ENCODE data around the gene SLC19A2.

SLC19A2 gene

GRCh38 chr1:169475806-169476387, 9.8 kb downstream of the SLC19A2 start:
- DNase-seq (ENCODE audit: low spot score), result peak; percentile 42

- DNase-seq (ENCODE audit: low spot score), result no peak
Measured at GRCh38 chr1:169474302-169474995, 11.3 kb downstream of the SLC19A2 start.

DNA sequence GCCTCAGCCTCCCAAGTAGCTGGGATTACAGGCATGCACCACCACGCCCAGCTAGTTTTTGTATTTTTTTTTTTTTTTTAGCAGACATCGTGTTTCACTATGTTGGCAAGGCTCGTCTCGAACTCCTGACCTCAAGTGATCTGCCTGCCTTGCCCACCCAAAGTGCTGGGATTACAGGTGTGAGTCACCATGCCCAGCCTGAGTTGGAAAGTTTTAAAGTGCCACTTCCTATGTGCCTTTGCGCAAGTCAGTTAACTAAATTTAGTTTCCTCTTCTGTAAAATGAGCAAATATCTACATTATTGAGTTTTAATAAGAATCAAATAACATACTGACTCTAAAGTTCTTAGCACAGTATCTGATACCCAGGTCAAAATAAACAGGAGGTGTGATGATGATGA, 12.4 kb downstream of the SLC19A2 start:
- DNase-seq (ENCODE audit: low spot score), result no peak

GRCh38 chr1:169472738-169473137, 13.0 kb downstream of the SLC19A2 start:
- no peak for DNase-seq (ENCODE audit: low spot score)

DNA sequence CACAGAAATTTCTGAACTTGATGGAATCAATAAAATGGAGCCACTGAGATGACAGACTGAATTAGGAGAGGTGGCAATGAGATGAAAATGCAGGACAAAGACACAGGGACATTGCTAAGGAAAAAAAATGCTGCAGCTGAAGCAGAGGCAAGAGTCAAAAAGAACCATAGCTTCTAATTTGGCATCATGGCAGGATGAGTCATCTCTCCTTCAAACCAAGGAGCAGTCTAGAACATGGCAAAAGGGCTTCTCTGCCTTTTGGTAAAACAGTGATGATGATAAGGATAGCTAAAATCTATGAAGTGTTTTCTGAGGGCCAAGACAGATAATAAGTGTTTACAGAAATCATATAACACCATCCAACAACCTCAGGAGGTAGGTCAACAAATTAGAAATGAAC, 16.8 kb downstream of the SLC19A2 start:
- DNase-seq (ENCODE audit: low spot score), result no peak

- peak; percentile 43 for DNase-seq (ENCODE audit: low spot score)
Measured at GRCh38 chr1:169466259-169467230, 19.2 kb downstream of the SLC19A2 start.

GRCh38 chr1:169465281-169465680, 20.5 kb downstream of the SLC19A2 start:
- no peak for DNase-seq (ENCODE audit: low spot score)

DNA sequence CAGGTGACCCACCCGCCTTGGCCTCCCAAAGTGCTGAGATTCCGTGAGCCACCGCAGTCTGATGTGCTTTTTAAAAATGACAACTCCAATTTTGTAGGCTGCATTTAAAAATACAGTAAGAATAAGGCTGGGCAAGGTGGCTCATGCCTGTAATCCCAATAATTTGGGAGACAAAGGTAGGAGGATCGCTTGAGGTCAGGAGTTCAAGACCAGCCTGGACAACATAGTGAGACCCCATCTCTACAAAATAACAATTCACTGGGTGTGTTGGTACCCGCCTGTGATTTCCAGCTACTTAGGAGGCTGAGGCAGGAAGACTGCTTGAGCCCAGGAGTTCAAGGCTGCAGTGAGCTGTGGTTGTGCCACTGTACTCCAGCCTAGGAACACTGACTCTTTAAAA, 23.4 kb downstream of the SLC19A2 start:
- DNase-seq (ENCODE audit: low spot score), result no peak

DNA sequence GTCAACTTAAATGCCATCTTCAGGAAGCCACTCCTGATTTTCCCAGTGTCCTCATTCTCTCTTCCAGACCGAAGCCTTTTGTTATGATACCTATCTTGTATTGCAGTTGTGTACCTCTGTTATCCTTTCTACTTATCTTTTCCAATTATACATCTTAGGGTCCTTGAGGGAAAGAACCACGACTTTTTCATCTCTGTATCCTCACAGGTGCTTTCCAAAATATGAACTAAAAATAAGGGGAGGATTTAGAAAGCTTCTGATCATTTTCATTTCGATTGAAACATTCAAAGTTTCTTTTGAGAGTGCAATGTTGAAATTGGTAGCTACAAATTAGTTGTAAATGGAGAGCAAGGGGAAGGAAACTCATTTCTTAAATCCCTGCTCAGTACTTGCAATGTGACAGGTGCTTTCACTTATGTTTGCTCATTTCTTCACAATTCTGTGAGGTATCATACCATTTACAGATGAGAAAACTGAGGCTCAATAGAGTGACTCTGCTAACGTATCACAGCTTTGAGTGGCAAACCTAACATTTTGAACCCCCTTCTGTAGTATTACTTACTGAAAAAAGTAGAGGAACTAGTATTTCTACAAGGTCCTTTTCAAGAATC, 24.2 kb downstream of the SLC19A2 start:
- DNase-seq (ENCODE audit: low spot score), result no peak

GRCh38 chr1:169460191-169460833, 25.4 kb downstream of the SLC19A2 start:
- peak; percentile 34 for DNase-seq (ENCODE audit: low spot score)

DNA sequence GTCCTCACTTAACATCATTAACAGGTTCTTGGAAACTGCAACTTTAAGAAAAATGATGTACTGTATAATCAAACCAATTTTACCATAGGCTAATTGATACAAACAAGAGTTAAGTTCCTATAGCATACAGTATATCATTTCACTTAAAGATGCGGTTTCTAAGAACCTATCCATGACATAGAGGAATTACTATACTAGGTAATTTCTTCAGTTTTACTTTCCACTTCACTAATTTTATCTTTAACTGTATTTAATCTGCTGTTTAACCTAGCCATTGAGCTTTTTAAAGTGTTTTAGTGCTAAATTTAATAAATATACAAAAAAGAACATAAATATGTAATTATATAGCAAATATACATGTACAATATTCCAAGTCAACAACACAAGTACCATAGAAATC, 28.3 kb downstream of the SLC19A2 start:
- no peak for DNase-seq (ENCODE audit: low spot score)

GRCh38 chr1:169456029-169456428, 29.7 kb downstream of the SLC19A2 start:
- DNase-seq (ENCODE audit: low spot score), result no peak

GRCh38 chr1:169452921-169453320, 32.8 kb downstream of the SLC19A2 start:
- no peak for DNase-seq (ENCODE audit: low spot score)

GRCh38 chr1:169451218-169451824, 34.4 kb downstream of the SLC19A2 start:
- DNase-seq (ENCODE audit: low spot score), result no peak

GRCh38 chr1:169443923-169444322, 41.8 kb downstream of the SLC19A2 start:
- no peak for DNase-seq (ENCODE audit: low spot score)

GRCh38 chr1:169427081-169427641, 58.6 kb downstream of the SLC19A2 start, which contains the start of gene CCDC181:
CCDC181 (minus strand) TSS chr1:169427474; CDS start chr1:169424927, 2,547 bp downstream.
- DNase-seq (ENCODE audit: low spot score), result peak; percentile 80

DNA sequence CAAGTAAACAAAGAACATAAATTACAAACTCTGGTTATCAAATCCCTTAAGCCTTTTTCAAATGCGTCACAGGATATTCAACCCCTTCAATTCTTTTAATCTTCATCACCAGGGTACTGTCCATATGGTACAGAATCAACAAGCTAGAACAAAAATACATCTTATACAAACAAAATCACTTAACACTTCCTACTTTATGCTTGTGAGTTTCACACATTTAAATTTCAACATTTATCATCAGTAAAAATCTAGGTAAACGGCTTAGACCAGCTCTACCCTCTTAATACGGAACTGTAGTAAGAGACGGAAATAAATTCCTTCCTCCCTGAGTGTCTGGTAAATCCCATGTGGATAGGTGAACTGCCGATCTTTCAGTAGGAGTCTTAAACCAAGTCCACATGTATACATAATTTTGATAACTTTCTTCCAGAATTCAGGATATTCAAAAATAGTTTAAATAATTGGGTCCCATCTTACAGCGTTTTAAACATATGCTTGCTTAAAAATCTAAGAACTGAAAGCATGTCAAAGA, 59.5 kb downstream of the SLC19A2 start:
- DNase-seq (ENCODE audit: low spot score), result peak; percentile 52

GRCh38 chr1:169421309-169421708, 64.4 kb downstream of the SLC19A2 start:
- DNase-seq (ENCODE audit: low spot score), result no peak

GRCh38 chr1:169414952-169415351, 70.8 kb downstream of the SLC19A2 start:
- DNase-seq (ENCODE audit: low spot score), result no peak

Measured in D341Med (cell line).